HepG2 (cell line): ENCODE results near the gene DDAH2.

ENCODE experiments used
- POLR2A ChIP-seq, 2 experiments: IDR thresholded peaks; 2 replicates each; pipeline ENCODE4 v1.6.1; 2011; ENCODE audit warnings: low read depth in 2 of 2, low read length in 2 of 2, mild to moderate bottlenecking in 1 of 2, moderate library complexity in 1 of 2; ENCODE audit not compliant: insufficient read depth in 1 of 2
- RFX5 ChIP-seq: IDR thresholded peaks from 2 replicates; pipeline ENCODE4 v1.6.1; 2011; ENCODE audit warnings: low read depth, low read length, improper control_type of control experiment

DNA sequence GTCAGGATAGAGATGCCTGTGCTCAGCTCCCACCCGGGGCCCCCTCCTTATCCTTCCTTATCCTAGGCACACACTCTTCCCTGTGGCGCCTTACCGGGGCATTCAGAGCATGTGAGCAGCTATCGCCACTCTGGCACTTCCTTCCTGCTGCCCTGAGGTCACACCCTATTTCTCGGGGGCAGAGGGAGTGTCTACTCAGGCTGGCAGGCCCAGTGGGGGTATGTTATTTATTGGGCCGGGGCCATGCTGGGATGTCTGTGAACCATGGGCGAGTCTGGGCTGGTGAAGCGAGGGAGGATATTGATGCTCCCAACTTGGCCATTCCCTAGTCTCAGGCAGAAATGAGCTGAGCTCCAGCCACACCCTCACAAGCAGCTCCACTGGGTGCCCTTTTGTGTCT, 17.9 kb downstream of the DDAH2 start:
- TF ChIP-seq POLR2A (IDR thresholded peaks at IDR 0.05; ENCODE audit: insufficient read depth in 1 of 2, low read depth in 2 of 2, low read length in 2 of 2) (no peak), RFX5 (no peak)
